ENCODE results near the gene NUFIP2.
"Not testable (repeated sequence)": the region's sequence is repeated elsewhere in the genome, so short reads cannot be mapped to it uniquely, and the experiment has no call there.

NUFIP2 gene, protein sequence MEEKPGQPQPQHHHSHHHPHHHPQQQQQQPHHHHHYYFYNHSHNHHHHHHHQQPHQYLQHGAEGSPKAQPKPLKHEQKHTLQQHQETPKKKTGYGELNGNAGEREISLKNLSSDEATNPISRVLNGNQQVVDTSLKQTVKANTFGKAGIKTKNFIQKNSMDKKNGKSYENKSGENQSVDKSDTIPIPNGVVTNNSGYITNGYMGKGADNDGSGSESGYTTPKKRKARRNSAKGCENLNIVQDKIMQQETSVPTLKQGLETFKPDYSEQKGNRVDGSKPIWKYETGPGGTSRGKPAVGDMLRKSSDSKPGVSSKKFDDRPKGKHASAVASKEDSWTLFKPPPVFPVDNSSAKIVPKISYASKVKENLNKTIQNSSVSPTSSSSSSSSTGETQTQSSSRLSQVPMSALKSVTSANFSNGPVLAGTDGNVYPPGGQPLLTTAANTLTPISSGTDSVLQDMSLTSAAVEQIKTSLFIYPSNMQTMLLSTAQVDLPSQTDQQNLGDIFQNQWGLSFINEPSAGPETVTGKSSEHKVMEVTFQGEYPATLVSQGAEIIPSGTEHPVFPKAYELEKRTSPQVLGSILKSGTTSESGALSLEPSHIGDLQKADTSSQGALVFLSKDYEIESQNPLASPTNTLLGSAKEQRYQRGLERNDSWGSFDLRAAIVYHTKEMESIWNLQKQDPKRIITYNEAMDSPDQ

DNA sequence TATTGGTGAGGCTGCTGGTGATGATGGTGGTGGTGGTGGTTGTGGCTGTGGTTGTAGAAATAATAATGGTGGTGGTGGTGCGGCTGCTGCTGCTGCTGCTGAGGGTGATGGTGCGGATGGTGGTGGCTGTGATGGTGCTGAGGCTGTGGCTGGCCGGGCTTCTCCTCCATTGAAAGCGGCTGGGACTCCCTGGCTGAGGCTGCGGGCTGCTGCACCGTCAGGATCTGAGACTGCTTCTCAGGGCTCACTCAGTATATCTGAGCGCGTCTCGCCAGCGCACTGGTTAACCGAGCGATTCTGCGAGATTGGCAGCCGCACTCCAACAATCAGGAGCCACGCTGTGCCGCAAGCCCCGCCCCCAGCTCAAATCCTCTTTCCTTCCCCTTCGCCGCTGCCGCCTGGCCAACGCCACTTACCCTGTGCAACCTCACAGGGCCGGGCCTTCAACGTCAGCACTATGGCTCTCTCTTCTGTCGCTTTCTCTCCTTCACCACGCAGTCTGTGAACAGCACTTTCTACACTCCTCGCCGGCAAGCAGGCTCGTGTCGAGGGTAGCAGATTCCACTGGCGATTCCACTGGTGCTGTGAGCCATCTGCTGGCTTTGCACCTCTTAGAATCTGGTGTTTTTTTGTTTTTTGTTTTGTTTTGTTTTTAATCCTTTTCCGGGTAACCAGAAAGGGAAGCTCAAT, at the start of gene NUFIP2:
Gene NUFIP2, minus strand, starts transcription at position 259 of the 690 bp plus-strand sequence. Its CDS starts 89 bp downstream, at position 170.
- Mint-ChIP-seq H3K27ac (peak within 1 kb of the TSS; percentile 98), H3K27me3 (no peaks in the 10 kb centered on the region), H3K4me1 (ENCODE audit: low read depth) (peaks cover 23% of the 10 kb centered on the region), H3K9me3 (no peaks in the 10 kb centered on the region), H3K4me3 (peak within 1 kb of the TSS; percentile 98), H3K36me3 (ENCODE audit: low read depth) (peaks cover 42% of the 10 kb centered on the region)
- intact Hi-C loops (cut with micrococcal nuclease): loop anchor here (1.0 to 10.0 kb wide), 4 partner anchors 82 to 342 kb away; partner anchors contain the start of genes PHF12 and TAOK1

DNA sequence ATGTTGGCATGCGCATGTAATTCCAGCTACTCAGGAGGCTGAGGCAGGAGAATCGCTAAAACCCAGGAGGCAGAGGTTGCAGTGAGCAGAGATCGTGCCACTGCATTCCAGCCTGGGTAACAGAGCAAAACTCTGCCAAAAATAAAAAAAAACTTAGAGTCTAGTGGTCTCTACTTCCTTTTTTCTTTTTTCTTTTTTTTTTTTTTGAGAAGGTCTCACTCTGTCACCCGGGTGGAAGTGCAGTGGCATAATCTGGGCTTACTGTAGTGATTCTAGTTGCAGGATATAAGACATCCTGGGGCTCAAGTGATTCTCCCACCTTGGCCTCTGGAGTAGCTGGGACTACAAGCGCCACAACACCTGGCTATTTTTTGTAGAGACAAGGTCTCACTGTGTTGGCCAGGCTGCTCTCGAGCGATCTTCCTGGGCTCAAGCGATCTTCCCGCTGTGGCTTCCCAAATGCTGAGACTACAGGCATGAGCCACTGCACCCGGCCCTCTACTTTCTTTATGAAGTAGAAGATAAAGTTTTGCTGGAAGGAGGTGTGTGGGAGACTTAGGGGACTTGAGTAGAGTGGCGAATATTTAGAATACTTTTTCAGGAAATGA, 48.3 kb upstream of the NUFIP2 start:
- H3K4me3 Mint-ChIP-seq: no peak overlapping the region
- H3K27ac Mint-ChIP-seq: no peak overlapping the region

DNA sequence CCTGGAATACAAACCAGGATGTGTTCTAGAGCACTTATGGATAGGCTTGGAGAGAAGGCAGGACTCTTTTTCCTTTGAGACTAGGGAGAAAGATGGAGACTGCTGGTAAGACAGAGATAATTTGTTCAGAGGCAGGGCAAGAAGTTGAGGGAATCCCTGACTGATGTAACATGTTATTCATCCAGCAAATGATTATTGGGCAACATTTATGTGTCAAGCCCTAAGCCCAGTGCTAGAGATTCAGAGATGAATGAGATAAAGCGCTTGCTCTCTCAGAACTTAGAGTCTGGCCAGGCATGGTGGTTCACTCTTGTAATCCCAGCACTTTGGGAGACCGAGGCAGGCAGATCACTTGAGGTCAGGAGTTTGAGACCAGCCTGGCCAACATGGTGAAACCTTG, 47.8 kb upstream of the NUFIP2 start:
- no peak overlapping the region for H3K27ac Mint-ChIP-seq
- intact Hi-C loops (cut with micrococcal nuclease): no loop called here
- no peaks in the 10 kb centered on the region for H3K36me3 Mint-ChIP-seq (ENCODE audit: low read depth)
- H3K4me1 Mint-ChIP-seq (ENCODE audit: low read depth): peaks cover 19% of the 10 kb centered on the region
- H3K27me3 Mint-ChIP-seq: peaks cover 4% of the 10 kb centered on the region
- no peak overlapping the region for H3K4me3 Mint-ChIP-seq
- no peaks in the 10 kb centered on the region for H3K9me3 Mint-ChIP-seq

More for the DNA sequence above, 48.3 kb upstream of the NUFIP2 start:
- Mint-ChIP-seq H3K9me3 (no peaks in the 10 kb centered on the region), H3K36me3 (ENCODE audit: low read depth) (no peaks in the 10 kb centered on the region), H3K27me3 (peaks cover 4% of the 10 kb centered on the region), H3K4me1 (ENCODE audit: low read depth) (peaks cover 19% of the 10 kb centered on the region)
- intact Hi-C loops (cut with micrococcal nuclease): no loop called here

DNA sequence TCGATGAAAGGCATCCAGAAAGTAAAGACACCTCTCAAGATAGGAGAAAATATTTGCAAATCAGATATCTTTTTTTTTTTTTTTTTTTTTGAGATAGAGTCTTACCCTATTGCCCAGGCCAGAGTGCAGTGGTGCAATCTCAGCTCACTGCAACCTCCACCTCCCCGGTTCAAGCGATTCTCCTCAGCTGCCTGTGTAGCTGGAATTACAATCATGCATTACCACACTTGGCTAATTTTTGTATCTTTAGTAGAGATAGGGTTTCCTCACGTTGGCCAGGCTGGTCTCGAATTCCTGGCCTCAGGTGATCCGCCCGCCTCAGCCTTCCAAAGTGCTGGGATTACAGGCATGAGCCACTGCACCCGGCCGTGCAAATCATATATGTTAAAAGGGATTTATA, 45.1 kb upstream of the NUFIP2 start:
- intact Hi-C loops (cut with micrococcal nuclease); H3K27me3 Mint-ChIP-seq; H3K27ac Mint-ChIP-seq; H3K4me3 Mint-ChIP-seq; H3K9me3 Mint-ChIP-seq; H3K36me3 Mint-ChIP-seq (ENCODE audit: low read depth): not testable (repeated sequence)
- peaks cover 19% of the 10 kb centered on the region for H3K4me1 Mint-ChIP-seq (ENCODE audit: low read depth)

DNA sequence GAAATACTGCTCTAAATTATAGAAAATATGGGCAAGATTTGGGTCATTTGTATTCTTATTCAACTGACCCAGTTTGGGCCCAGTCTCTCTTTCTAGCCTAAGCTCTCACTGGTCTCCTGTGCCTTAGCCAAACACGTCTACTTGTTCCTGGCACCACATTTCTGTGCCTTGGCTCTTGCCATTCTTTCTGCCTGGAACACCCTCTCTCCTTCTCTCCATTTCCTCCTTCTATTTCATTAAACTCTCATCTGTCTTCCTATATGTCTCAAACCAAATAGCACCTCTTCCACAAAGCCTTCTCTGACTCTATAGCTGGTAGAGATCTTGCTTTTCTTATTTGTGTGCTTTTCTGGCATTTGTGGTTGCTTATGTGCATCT, 37.7 kb upstream of the NUFIP2 start:
- no peak overlapping the region for H3K4me3 Mint-ChIP-seq
- no peaks in the 10 kb centered on the region for H3K36me3 Mint-ChIP-seq (ENCODE audit: low read depth)
- no peaks in the 10 kb centered on the region for H3K27me3 Mint-ChIP-seq
- H3K4me1 Mint-ChIP-seq (ENCODE audit: low read depth): no peaks in the 10 kb centered on the region
- H3K9me3 Mint-ChIP-seq: no peaks in the 10 kb centered on the region
- H3K27ac Mint-ChIP-seq: no peak overlapping the region
- intact Hi-C loops (cut with micrococcal nuclease): no loop called here

DNA sequence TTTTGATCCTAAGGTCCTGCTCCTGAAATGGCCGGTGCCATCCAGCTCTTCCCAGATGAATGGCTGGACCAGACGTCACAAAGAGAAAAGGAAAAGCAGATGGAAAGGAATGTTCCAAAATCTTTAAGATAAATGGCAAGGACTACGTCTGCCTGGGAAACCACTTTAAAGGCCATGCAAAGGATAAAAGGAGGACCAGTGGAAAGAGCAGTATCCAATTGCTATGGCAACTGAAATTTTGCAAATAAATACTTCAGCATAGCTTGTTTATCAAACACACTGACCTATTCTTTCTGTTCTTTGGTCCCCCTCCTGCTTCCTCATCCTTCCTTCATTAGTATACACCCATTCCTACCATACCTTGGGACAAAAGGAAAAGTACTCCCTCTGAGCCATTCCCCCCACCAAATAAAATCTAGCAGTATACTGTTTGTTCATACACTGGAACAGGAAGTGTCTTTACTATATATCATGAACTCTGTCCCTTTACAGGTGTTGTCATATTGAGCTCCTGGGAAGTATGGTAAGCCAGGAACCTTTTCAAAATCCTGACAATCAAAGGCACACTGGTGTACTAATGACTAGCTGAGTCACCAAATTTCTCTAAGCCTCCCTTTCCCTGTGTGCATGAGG, 37.2 kb upstream of the NUFIP2 start:
- H3K27me3 Mint-ChIP-seq: no peaks in the 10 kb centered on the region
- no peaks in the 10 kb centered on the region for H3K36me3 Mint-ChIP-seq (ENCODE audit: low read depth)
- H3K4me3 Mint-ChIP-seq: no peak overlapping the region
- no peaks in the 10 kb centered on the region for H3K9me3 Mint-ChIP-seq
- H3K4me1 Mint-ChIP-seq (ENCODE audit: low read depth): no peaks in the 10 kb centered on the region
- H3K27ac Mint-ChIP-seq: no peak overlapping the region
- intact Hi-C loops (cut with micrococcal nuclease): no loop called here

DNA sequence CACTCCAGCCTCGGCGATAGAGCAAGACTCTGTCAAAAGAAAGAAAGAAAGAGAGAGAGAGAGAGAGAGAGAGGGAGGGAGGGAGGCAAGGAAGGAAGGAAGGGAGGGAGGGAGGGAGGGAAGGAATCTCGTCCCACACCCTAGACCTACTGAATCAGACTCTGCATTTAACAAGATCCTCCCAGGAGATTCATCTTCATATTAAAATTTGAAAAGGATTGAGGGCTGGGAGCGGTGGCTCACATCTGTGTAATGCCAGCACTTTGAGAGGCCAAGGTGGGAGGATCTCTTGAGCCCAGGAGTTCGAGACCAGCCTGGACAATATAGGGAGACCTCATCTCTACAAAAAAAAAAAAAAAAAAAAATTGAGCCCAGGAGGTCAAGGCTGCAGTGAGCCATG, 33.5 kb upstream of the NUFIP2 start:
- Mint-ChIP-seq H3K36me3 (ENCODE audit: low read depth) (no peaks in the 10 kb centered on the region), H3K9me3 (no peaks in the 10 kb centered on the region), H3K4me1 (ENCODE audit: low read depth) (no peaks in the 10 kb centered on the region), H3K27me3 (no peaks in the 10 kb centered on the region), H3K27ac (no peak overlapping the region), H3K4me3 (no peak overlapping the region)
- intact Hi-C loops (cut with micrococcal nuclease): no loop called here

DNA sequence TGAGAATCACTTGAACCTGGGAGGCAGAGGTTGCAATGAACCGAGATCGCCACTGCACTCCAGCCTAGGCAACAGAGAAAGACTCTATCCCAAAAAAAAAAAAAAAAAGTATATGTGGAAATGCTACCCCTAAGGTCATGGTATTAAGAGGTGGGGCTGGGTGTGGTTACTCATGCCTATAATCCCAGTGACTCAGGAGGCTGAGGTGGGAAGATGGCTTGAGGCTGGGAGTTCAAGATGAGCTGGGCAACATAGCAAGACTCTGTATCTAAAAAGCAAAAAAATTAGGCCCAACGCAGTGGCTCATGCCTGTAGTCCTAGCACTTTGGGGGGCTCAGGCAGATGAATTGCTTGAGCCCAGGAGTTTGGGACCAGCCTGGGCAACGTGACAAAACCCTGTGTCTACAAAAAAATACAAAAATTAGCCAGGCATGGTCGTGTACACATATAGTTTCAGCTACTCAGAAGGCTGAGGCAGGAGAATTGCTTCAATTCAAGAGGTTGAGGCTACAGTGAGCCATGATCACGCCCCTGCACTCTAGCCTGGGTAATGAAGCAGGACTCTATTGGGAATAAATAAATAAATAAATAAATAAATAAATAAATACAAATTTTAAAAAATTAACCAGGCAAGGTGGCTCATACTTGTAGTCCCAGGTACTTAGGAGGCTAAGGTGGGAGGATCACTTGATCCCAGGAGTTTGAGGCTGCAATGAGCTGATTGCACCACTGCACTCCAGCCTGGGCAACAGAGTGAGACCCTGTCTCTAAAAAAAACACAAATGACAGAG, 32.3 kb upstream of the NUFIP2 start:
- no peaks in the 10 kb centered on the region for H3K4me1 Mint-ChIP-seq (ENCODE audit: low read depth)
- intact Hi-C loops (cut with micrococcal nuclease): no loop called here
- no peak overlapping the region for H3K4me3 Mint-ChIP-seq
- no peak overlapping the region for H3K27ac Mint-ChIP-seq
- no peaks in the 10 kb centered on the region for H3K9me3 Mint-ChIP-seq
- no peaks in the 10 kb centered on the region for H3K27me3 Mint-ChIP-seq
- no peaks in the 10 kb centered on the region for H3K36me3 Mint-ChIP-seq (ENCODE audit: low read depth)

DNA sequence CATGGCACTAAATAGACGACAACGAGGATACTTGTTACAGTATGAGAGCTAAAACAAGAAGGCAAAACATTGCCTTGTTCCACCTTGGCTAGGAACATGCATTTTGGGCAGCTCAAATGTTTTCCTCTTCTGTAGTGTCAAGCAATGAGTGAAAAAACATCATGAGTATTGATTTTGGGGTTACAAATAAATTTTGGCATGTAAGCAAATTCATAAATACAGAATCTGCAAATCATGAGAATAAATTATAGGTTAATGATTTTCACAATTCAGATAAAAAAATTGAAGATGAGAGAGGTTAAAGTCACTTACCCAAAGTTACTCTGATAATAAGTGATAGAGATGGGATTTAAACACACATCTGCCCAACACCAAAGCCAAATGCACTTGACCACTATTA, 28.4 kb upstream of the NUFIP2 start:
- Mint-ChIP-seq H3K9me3 (no peaks in the 10 kb centered on the region), H3K27me3 (peaks cover 2% of the 10 kb centered on the region), H3K36me3 (ENCODE audit: low read depth) (no peaks in the 10 kb centered on the region), H3K4me3 (no peak overlapping the region), H3K27ac (no peak overlapping the region), H3K4me1 (ENCODE audit: low read depth) (no peaks in the 10 kb centered on the region)
- intact Hi-C loops (cut with micrococcal nuclease): no loop called here

DNA sequence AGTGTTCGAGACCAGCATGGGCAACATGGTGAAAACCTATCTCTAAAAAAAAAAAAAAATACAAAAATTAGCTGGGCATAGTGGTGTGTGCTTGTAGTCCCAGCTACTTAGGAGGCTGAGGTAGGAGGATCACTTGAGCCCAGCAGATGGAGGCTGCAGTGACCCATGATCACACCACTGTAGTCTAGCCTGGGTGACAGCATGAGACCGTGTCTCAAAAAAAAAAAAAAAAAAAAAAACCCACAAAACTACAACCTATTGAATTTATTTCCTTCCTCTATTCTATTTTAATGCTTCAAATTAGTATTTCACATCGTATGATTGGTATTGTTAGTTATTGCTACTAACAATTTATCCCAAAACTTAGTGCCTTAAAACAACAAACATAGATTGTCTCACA, 9.4 kb upstream of the NUFIP2 start:
- intact Hi-C loops (cut with micrococcal nuclease): no loop called here
- H3K4me3 Mint-ChIP-seq: no peak overlapping the region
- H3K9me3 Mint-ChIP-seq: no peaks in the 10 kb centered on the region
- H3K4me1 Mint-ChIP-seq (ENCODE audit: low read depth): no peaks in the 10 kb centered on the region
- H3K27me3 Mint-ChIP-seq: no peaks in the 10 kb centered on the region
- no peaks in the 10 kb centered on the region for H3K36me3 Mint-ChIP-seq (ENCODE audit: low read depth)
- H3K27ac Mint-ChIP-seq: no peak overlapping the region

DNA sequence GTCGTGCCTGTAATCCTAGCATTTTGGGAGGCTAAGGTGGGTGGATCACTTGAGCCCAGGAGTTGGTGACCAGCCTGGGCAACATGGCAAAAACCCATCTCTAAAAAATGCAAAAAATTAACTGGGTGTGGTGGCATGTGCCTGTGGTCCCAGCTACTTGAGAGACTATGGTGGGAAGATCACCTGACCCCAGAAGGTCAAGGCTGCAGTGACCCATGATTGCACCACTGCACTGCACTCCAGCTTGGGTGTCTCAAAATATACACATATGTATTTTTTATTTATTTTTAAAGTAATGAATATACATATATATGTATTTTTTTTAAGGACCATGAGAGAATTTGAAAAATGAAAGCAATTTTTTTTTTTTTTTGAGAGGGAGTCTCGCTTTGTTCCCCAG, 5.1 kb upstream of the NUFIP2 start:
- H3K27me3 Mint-ChIP-seq: no peaks in the 10 kb centered on the region
- H3K9me3 Mint-ChIP-seq: no peaks in the 10 kb centered on the region
- intact Hi-C loops (cut with micrococcal nuclease): loop anchor here (10.0 kb wide), 1 partner anchor 96 kb away; the partner anchor contains the start of gene TAOK1
- no peak overlapping the region for H3K27ac Mint-ChIP-seq
- H3K4me3 Mint-ChIP-seq: no peak overlapping the region
- H3K36me3 Mint-ChIP-seq (ENCODE audit: low read depth): peaks cover 1% of the 10 kb centered on the region
- peaks cover 10% of the 10 kb centered on the region for H3K4me1 Mint-ChIP-seq (ENCODE audit: low read depth)

DNA sequence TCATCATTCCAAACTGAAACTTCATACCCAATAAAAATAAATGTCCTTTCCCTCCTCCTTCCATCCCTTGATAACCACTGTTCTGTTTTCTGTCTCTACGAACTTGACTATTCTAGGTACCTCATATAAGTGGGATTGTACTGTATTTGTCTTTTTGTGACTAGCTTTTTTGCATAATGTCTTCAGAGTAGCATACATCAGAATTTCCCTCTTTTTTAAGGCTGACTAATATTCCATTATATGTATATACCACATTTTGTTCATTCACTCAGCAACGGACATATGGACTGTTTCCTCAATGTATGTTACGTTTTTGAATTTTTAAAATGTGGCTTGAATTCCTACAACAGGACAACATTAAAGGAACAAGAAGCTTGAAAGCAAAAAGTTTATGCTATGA, 1.5 kb upstream of the NUFIP2 start:
- peak overlapping the region; percentile 98 for H3K27ac Mint-ChIP-seq
- H3K4me1 Mint-ChIP-seq (ENCODE audit: low read depth): peaks cover 13% of the 10 kb centered on the region
- H3K27me3 Mint-ChIP-seq: no peaks in the 10 kb centered on the region
- no peak overlapping the region for H3K4me3 Mint-ChIP-seq
- intact Hi-C loops (cut with micrococcal nuclease): loop anchor here (10.0 kb wide), 1 partner anchor 99 kb away; the partner anchor contains the start of gene TAOK1
- H3K36me3 Mint-ChIP-seq (ENCODE audit: low read depth): peaks cover 28% of the 10 kb centered on the region
- no peaks in the 10 kb centered on the region for H3K9me3 Mint-ChIP-seq

DNA sequence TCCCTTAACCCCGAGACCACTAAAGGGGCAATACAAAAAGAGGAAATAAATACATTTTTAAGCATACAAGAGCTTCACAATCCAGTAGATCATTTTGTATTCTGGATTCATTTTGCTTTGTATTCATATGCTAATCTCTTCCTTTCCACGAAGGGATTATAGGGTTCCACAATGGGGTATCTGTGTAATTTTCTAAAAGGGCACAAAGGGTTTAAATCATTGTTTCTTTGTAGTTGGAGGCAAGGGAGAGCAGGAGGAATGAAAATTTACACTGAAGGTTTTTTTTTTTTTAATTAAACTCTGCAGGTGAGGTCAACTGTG, 592 bp upstream of the NUFIP2 start:
- intact Hi-C loops (cut with micrococcal nuclease): loop anchor here (1.0 to 10.0 kb wide), 4 partner anchors 82 to 342 kb away; partner anchors contain the start of genes PHF12 and TAOK1
- Mint-ChIP-seq H3K4me3 (peak overlapping the region; percentile 98), H3K27ac (peak overlapping the region; percentile 98), H3K36me3 (ENCODE audit: low read depth) (peaks cover 37% of the 10 kb centered on the region), H3K27me3 (no peaks in the 10 kb centered on the region), H3K9me3 (no peaks in the 10 kb centered on the region), H3K4me1 (ENCODE audit: low read depth) (peaks cover 19% of the 10 kb centered on the region)

All from dendritic cell treated with granulocyte-macrophage colony-stimulating factor and Interleukin-4, amounts not matched to agents 40 ng/mL and 50 ng/mL, for 4 days (primary cell).